ENCODE measurements around the gene SPECC1. TPM values are rescaled to one million over a fixed set of nuclear protein-coding genes. Genes with fewer than 3 reads are reported as not detected.
A peak's percentile ranks its signal among the peaks of the same experiment; 100 is the strongest.
"Not testable (repeated sequence)": the region's sequence is repeated elsewhere in the genome, so short reads cannot be mapped to it uniquely, and the experiment has no call there.

Gene SPECC1
- total RNA-seq, 4 donors from 2014 or later, result 22.5 to 36.3 (median 33.2) TPM

GRCh38 chr17:20071824-20072691, 62.9 kb downstream of the SPECC1 start:
- H3K9me3 ChIP-seq, result no peaks in the 10 kb centered on the region
- ATAC-seq, result no peak
- H3K27me3 ChIP-seq, result no peaks in the 10 kb centered on the region
- TF ChIP-seq POLR2A (IDR thresholded peaks at IDR 0.05), result no peak
- TF ChIP-seq CTCF (IDR thresholded peaks at IDR 0.05), result no peak
- no peak for TF ChIP-seq EP300 (IDR thresholded peaks at IDR 0.05)
- no peak for TF ChIP-seq POLR2AphosphoS5 (IDR thresholded peaks at IDR 0.05)
- no peak overlapping the region for H3K4me3 ChIP-seq
- WGBS, 2 donors (ENCODE audit: low coverage in 1 of 2), result 78 to 85% methylated on average over 3 to 4 of the region's 4 CpGs
- no peak overlapping the region for H3K27ac ChIP-seq
- H3K4me1 ChIP-seq, result peaks cover 0 to 13% (median 0%) of the 10 kb centered on the region in 3 donors
- H3K36me3 ChIP-seq, result no peaks in the 10 kb centered on the region

GRCh38 chr17:20072692-20072992, 63.5 kb downstream of the SPECC1 start:
- no peak for ATAC-seq
- Histone ChIP-seq H3K27ac (no peak overlapping the region), H3K4me3 (no peak overlapping the region), H3K4me1 (peaks cover 0 to 13% (median 0%) of the 10 kb centered on the region in 3 donors), H3K9me3 (no peaks in the 10 kb centered on the region), H3K36me3 (no peaks in the 10 kb centered on the region), H3K27me3 (no peaks in the 10 kb centered on the region)
- WGBS, 2 donors (ENCODE audit: low coverage in 1 of 2), result 81 to 100% methylated on average over 3 of the region's 3 CpGs
- TF ChIP-seq EP300 (IDR thresholded peaks at IDR 0.05), result no peak
- no peak for TF ChIP-seq POLR2A (IDR thresholded peaks at IDR 0.05)

DNA sequence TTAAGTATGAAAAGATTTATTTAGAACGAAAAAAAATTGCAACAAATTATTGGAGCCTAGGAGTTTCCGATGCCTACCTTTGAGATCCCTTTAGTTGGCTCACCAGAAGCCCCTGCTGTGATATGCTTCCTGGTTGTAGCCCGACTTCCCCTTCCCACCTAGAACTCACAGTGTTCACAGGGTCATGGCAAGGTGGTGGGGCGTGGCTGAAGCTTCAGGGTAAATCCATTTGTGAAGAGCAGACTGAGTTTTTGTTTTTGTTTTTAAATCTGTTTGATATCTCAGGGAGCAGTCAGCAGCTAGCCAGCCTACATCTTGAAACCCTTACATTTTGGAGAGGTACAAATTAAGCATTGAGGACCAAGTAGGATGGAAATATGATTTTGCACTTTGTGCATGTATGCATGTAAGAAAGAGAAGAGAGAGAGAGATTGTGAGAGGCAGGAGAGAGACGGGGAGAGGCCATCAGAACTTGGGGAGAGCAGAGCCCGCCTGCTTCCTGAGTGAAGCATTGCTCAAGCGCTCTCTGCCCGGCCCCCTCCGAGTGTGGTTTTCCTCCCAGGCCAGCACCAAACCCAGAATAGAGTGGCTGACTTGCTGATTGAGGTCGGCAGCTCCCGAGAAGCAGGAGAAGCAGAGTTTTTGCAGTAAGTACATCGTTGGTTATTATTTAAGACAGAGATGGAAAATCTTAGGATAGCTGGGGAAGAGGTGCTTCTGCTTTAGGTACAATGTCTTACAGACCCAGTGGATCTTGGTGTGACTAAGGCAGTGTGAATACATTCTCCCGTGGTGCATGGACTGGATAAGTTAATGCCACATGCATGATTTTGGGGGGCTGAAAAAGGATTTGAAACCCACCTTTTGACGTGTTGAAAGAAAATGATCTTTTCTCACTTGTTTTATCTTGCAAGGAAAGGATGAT, 64.2 kb downstream of the SPECC1 start:
- Histone ChIP-seq H3K9me3 (no peaks in the 10 kb centered on the region), H3K4me3 (peak overlapping the region; percentile 17 to 25), H3K27me3 (no peaks in the 10 kb centered on the region), H3K36me3 (no peaks in the 10 kb centered on the region), H3K27ac (peak overlapping the region in 3 of 4 donors; percentile 25 to 59 (median 29)), H3K4me1 (peaks cover 0 to 13% (median 0%) of the 10 kb centered on the region in 3 donors)
- ATAC-seq, result no peak
- whole genome bisulfite sequencing, 2 donors (ENCODE audit: low coverage in 1 of 2), result 49 to 64% methylated on average over 9 to 13 of the region's 14 CpGs
- TF ChIP-seq POLR2A (IDR thresholded peaks at IDR 0.05) (no peak), EP300 (IDR thresholded peaks at IDR 0.05) (no peak), POLR2AphosphoS5 (IDR thresholded peaks at IDR 0.05) (no peak), CTCF (IDR thresholded peaks at IDR 0.05) (no peak)

- 32 to 100% methylated on average over 1 to 5 of the region's 7 CpGs for WGBS, 2 donors (ENCODE audit: low coverage in 1 of 2)
- H3K9me3 ChIP-seq, result no peaks in the 10 kb centered on the region
- peak overlapping the region; percentile 17 to 25 for H3K4me3 ChIP-seq
- no peaks in the 10 kb centered on the region for H3K36me3 ChIP-seq
- no peaks in the 10 kb centered on the region for H3K27me3 ChIP-seq
- peak overlapping the region in 2 of 4 donors; percentile 25 to 59 for H3K27ac ChIP-seq
- no peak for ATAC-seq
- H3K4me1 ChIP-seq, result peaks cover 0 to 13% (median 0%) of the 10 kb centered on the region in 3 donors
- TF ChIP-seq POLR2A (IDR thresholded peaks at IDR 0.05), result no peak
- no peak for TF ChIP-seq POLR2AphosphoS5 (IDR thresholded peaks at IDR 0.05)
Measured at GRCh38 chr17:20074001-20074400, 64.8 kb downstream of the SPECC1 start.

DNA sequence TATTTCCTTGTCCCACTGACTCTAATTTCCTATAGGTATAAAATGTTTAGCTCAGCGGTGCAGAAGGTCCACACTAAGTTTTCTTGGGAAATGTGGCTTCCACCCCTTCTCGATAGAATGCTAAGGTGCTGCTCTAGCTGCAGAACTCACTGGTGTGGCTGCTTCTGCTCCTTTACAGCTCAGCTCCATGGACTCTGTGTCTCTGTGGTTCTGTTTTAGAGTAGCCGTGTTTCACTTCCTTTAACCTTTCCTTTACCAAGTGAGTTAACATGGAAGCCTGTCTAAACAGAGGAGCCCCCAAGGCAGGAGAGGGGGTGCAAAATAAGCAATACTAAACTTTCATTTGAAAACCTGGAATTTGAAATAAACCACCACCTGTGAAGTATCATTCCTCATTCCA, 65.3 kb downstream of the SPECC1 start:
- Histone ChIP-seq H3K4me3 (peak overlapping the region; percentile 17 to 25), H3K27me3 (no peaks in the 10 kb centered on the region), H3K27ac (peak overlapping the region in 1 of 4 donors; percentile 59), H3K9me3 (no peaks in the 10 kb centered on the region), H3K36me3 (no peaks in the 10 kb centered on the region), H3K4me1 (peaks cover 0 to 13% (median 0%) of the 10 kb centered on the region in 3 donors)
- no peak for ATAC-seq
- 86 to 89% methylated on average over 2 to 3 of the region's 3 CpGs for WGBS, 2 donors (ENCODE audit: low coverage in 1 of 2)
- TF ChIP-seq CTCF (IDR thresholded peaks at IDR 0.05) (no peak), POLR2AphosphoS5 (IDR thresholded peaks at IDR 0.05) (no peak), EP300 (IDR thresholded peaks at IDR 0.05) (no peak), POLR2A (IDR thresholded peaks at IDR 0.05) (no peak)

GRCh38 chr17:20076137-20076536, 67.0 kb downstream of the SPECC1 start:
- H3K9me3 ChIP-seq, ATAC-seq, H3K27me3 ChIP-seq: not testable (repeated sequence)

More at GRCh38 chr17:20076137-20076536, 67.0 kb downstream of the SPECC1 start:
- not testable (repeated sequence) for H3K36me3 ChIP-seq, H3K4me3 ChIP-seq
- Histone ChIP-seq H3K4me1 (peaks cover 0 to 13% (median 0%) of the 10 kb centered on the region in 3 donors), H3K27ac (peak overlapping the region in 1 of 4 donors; percentile 30)
- WGBS, 2 donors (ENCODE audit: low coverage in 1 of 2), result 83% methylated on average over 3 of the region's 3 CpGs; no CpG with 5 or more reads in 1 of the 2 donors

All from gastroesophageal sphincter (tissue), 4 donors.